Stomach (tissue), 9 donors: ENCODE data around the gene JMJD1C. TPM values are rescaled to one million over a fixed set of nuclear protein-coding genes. Genes with fewer than 3 reads are reported as not detected.

Experiments
- DNase-seq, 2 donors: peaks; one replicate each; pipeline versions ENCODE4 v3.0.0 to v3.0.0-alpha.2; 2013 to 2019
- H3K27ac ChIP-seq, 5 donors: fragments of 200-600 bp in 4 of 5; sonication (generic) in 4 of 5; one replicate each; pipeline ENCODE4 v1.5.1; 2013 to 2019; ENCODE audit warnings: mild to moderate bottlenecking in 1 of 5, moderate library complexity in 1 of 5
- H3K27me3 ChIP-seq, 3 donors: fragments of 200-600 bp; sonication (generic); one replicate each; pipeline ENCODE4 v1.5.1; 2017 to 2019; ENCODE audit warnings: mixed run types in 1 of 3
- H3K36me3 ChIP-seq, 4 donors: fragments of 200-600 bp; sonication (generic); 1 replicate in 3 of 4; 2 replicates in 1 of 4; pipeline ENCODE4 v1.5.1; 2016 to 2019
- H3K4me1 ChIP-seq, 4 donors: fragments of 200-600 bp; sonication (generic); one replicate each; pipeline ENCODE4 v1.5.1; 2016 to 2019
- H3K4me3 ChIP-seq, 4 donors: fragments of 200-600 bp; sonication (generic) in 3 of 4; one replicate each; pipeline ENCODE4 v1.5.1; 2016 to 2019; ENCODE audit warnings: mild to moderate bottlenecking in 1 of 4
- H3K9me3 ChIP-seq, 4 donors: fragments of 200-600 bp; sonication (generic); one replicate each; pipeline ENCODE4 v1.5.1; 2016 to 2019
- EP300 ChIP-seq: sonication (generic); formaldehyde crosslinking; IDR thresholded peaks from one replicate; pipeline ENCODE4 v1.6.1; 2017; ENCODE audit warnings: antibody characterized with exemption
- POLR2A ChIP-seq, 4 donors: fragments of 450-650 bp; IDR thresholded peaks; one replicate each; pipeline ENCODE4 v1.6.1; 2016; ENCODE audit warnings: antibody characterized with exemption in 4 of 4, control low read depth in 2 of 4, mild to moderate bottlenecking in 1 of 4, moderate library complexity in 1 of 4
- POLR2AphosphoS5 ChIP-seq, 3 donors: sonication (generic); formaldehyde crosslinking; IDR thresholded peaks; one replicate each; pipeline ENCODE4 v1.6.1; 2016; ENCODE audit warnings: antibody characterized with exemption in 3 of 3
- WGBS, 5 donors: extraction: QIAGEN DNeasy Blood & Tissue Kit in 3 of 5; methylation state at CpG; one replicate each; pipeline versions ENCODE4 v1.1.5 to v1.1.7; 2013 to 2018; 5-methylcytosine and 5-hydroxymethylcytosine counted together
- intact Hi-C: fragments of 100-400 bp; cut with DNase I; formaldehyde crosslinking; loops from one replicate; pipeline ENCODE4 v1.15.1; 2023; ENCODE audit warnings: low total_unique reads
- polyA plus RNA-seq, 3 donors: library from polyadenylated mRNA; stranded (reverse); fragments of 200-250 nt; gene quantifications; one replicate each; pipeline ENCODE4 v1.2.3, GENCODE V29; 2013
- total RNA-seq, 5 donors: library from RNA; depleted of rRNA; stranded (reverse); fragments of >200 nt; gene quantifications; one replicate each; pipeline versions ENCODE4 v1.1.0 to v1.2.3, GENCODE V29; 2014 to 2016
- TF ChIP-seq, protein P1 (sequence below), 7 experiments: fragments of 450-650 bp in 4 of 7; fragments of 200-600 bp in 3 of 7; sonication (generic) in 3 of 7; IDR thresholded peaks; one replicate each; pipeline ENCODE4 v1.5.1; 2016 to 2019; ENCODE audit warnings: antibody characterized with exemption in 7 of 7, control low read depth in 2 of 7, mild to moderate bottlenecking in 1 of 7
- donor health status: healthy with polysubstance abuse.
- donor health status: Bipolar disorder and iron deficiency.
- donor health status: healthy.

The JMJD1C gene
- total and polyA plus RNA-seq, 8 donors = 13.6 to 235 (median 33.5) TPM

DNA sequence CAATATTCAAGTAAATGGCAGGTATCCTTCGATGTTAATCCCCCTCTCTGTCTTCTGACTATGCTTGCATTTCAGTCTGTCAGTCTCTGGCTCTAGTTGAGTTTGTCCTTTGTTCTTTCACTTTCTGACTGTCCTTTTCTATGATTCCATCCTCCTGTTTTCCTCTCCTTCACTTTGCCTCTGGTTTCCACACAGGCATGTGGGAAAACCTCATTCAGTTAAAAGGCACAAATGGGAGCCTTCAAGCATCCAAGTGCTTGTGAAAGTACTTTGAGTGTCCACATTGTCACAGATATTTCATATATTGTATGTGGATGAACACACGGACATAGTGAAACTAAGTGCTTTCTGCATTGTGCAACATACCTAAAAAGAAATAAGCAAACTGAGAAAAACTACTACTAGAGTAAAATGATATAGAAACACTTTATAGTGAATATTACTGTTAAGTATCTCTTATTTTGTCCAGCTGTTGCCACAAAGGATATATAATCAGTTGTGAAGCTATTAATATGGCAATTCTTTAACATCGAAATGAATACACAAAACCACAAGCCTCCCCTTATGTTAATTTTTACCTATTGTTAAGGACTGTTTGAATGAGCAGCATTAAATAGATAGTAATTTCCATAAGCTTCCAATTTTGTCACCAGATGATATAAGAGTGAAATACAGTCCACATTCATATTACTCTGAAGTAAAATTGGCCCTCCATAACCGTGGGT is 260.9 kb downstream of the JMJD1C start:
- peaks cover 8 to 66% (median 36%) of the 10 kb centered on the region in 4 donors for H3K4me1 ChIP-seq
- peaks cover 0 to 42% (median 34%) of the 10 kb centered on the region in 4 donors for H3K36me3 ChIP-seq
- no peak overlapping the region for H3K4me3 ChIP-seq
- H3K27me3 ChIP-seq = no peaks in the 10 kb centered on the region
- 73 to 81% (median 78%) methylated on average over 4 of the region's 4 CpGs for WGBS, 5 donors
- no peaks in the 10 kb centered on the region for H3K9me3 ChIP-seq
- TF ChIP-seq, protein P1, sequence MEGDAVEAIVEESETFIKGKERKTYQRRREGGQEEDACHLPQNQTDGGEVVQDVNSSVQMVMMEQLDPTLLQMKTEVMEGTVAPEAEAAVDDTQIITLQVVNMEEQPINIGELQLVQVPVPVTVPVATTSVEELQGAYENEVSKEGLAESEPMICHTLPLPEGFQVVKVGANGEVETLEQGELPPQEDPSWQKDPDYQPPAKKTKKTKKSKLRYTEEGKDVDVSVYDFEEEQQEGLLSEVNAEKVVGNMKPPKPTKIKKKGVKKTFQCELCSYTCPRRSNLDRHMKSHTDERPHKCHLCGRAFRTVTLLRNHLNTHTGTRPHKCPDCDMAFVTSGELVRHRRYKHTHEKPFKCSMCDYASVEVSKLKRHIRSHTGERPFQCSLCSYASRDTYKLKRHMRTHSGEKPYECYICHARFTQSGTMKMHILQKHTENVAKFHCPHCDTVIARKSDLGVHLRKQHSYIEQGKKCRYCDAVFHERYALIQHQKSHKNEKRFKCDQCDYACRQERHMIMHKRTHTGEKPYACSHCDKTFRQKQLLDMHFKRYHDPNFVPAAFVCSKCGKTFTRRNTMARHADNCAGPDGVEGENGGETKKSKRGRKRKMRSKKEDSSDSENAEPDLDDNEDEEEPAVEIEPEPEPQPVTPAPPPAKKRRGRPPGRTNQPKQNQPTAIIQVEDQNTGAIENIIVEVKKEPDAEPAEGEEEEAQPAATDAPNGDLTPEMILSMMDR (IDR thresholded peaks at IDR 0.05) = no peak
- no peak for TF ChIP-seq EP300
- H3K27ac ChIP-seq = peak overlapping the region in 2 of 5 donors; percentile 2 to 14
- DNase-seq = no peak
- intact Hi-C loops = no loop called here

DNA sequence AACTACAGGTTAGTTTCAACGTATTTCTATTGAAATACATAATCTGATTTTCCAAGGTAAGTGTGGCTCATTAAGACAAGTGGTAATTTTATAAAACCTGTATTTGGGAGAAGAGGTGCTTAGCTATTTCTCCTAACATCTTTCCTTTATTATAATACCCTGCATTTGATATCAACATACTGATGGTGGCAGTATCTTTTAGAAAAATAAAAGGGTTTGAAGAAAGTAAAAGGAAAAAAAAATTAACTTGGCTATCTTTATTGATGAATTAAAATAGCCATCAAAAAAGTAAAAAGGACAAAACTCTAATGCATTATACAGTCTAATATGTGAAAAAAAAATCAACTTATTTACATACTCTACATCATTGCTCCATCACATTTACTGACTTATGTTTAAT is 264.7 kb downstream of the JMJD1C start:
- no peaks in the 10 kb centered on the region for H3K27me3 ChIP-seq
- intact Hi-C loops = no loop called here
- no peak for TF ChIP-seq POLR2A (IDR thresholded peaks at IDR 0.05)
- no peak for TF ChIP-seq POLR2AphosphoS5 (IDR thresholded peaks at IDR 0.05)
- TF ChIP-seq, protein P1 (IDR thresholded peaks at IDR 0.05) = no peak
- no peak for TF ChIP-seq EP300
- H3K36me3 ChIP-seq = peaks cover 0 to 64% (median 50%) of the 10 kb centered on the region in 4 donors
- no peaks in the 10 kb centered on the region for H3K9me3 ChIP-seq
- H3K4me1 ChIP-seq = peaks cover 0 to 35% (median 17%) of the 10 kb centered on the region in 4 donors
- DNase-seq = no peak
- H3K27ac ChIP-seq = no peak overlapping the region
- no peak overlapping the region for H3K4me3 ChIP-seq
- 0% methylated on average over 1 of the region's 1 CpG for WGBS, 5 donors

DNA sequence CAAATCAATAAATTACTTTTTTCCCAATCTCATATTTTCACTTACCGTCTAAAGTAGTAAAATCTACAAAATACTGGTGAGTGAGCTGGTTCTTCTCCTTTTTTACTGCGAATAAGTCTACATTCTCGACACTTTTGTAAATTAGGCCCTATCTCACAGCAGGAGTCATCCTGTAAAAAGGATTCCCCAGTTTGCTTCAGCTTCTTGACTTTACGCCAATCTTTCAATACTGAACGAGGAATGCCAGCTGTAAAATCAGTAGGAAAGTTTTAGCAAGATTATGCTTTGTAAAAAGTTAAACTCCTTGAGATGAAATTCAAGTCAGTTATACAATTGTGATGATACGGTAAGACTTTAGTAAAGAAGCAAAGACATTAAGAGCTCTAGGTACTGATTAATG is 265.3 kb downstream of the JMJD1C start:
- TF ChIP-seq POLR2AphosphoS5 (IDR thresholded peaks at IDR 0.05) = no peak
- no peak for TF ChIP-seq POLR2A (IDR thresholded peaks at IDR 0.05)
- no peak for TF ChIP-seq EP300
- TF ChIP-seq, protein P1 (IDR thresholded peaks at IDR 0.05) = no peak
- DNase-seq = no peak
- intact Hi-C loops = no loop called here
- H3K4me1 ChIP-seq = peaks cover 0 to 28% (median 13%) of the 10 kb centered on the region in 4 donors
- no peaks in the 10 kb centered on the region for H3K9me3 ChIP-seq
- H3K36me3 ChIP-seq = peaks cover 0 to 64% (median 52%) of the 10 kb centered on the region in 4 donors
- 63 to 70% (median 67%) methylated on average over 6 of the region's 6 CpGs for WGBS, 5 donors
- H3K27me3 ChIP-seq = no peaks in the 10 kb centered on the region
- H3K27ac ChIP-seq = peak overlapping the region in 1 of 5 donors; percentile 1
- no peak overlapping the region for H3K4me3 ChIP-seq

DNA sequence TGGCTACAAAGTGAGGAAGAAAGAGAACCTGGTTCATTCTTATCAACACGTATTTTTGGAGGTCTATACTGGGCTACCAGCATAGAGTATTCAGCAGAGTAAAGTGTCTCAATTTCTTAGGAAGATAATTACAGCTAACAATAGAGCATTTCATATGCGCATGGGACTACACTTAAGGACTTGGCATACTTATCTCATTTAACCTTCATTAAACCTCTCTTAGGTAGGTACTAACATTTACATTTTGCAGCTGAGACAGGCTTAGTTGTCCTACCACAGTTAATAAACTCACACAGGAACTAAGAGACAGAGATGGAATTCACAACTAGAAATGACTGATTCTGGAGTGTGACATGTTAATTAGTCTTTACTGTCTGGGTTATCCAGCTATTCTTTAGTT is 266.1 kb downstream of the JMJD1C start:
- no peaks in the 10 kb centered on the region for H3K9me3 ChIP-seq
- TF ChIP-seq EP300 (no peak), POLR2AphosphoS5 (IDR thresholded peaks at IDR 0.05) (no peak)
- TF ChIP-seq, protein P1 (IDR thresholded peaks at IDR 0.05) = no peak
- H3K4me3 ChIP-seq = no peak overlapping the region
- 95 to 99% (median 98%) methylated on average over 2 of the region's 2 CpGs for WGBS, 5 donors
- peaks cover 0 to 67% (median 59%) of the 10 kb centered on the region in 4 donors for H3K36me3 ChIP-seq
- no peak overlapping the region for H3K27ac ChIP-seq
- no peak for DNase-seq
- H3K27me3 ChIP-seq = no peaks in the 10 kb centered on the region
- peaks cover 0 to 25% (median 10%) of the 10 kb centered on the region in 4 donors for H3K4me1 ChIP-seq
- intact Hi-C loops = no loop called here
